ENCODE data around the gene PARD3. TPM values are rescaled to one million over a fixed set of nuclear protein-coding genes. Genes with fewer than 3 reads are reported as not detected.

Gene PARD3
- total RNA-seq, 1 donor from 2014 or later: 35.4 TPM

DNA sequence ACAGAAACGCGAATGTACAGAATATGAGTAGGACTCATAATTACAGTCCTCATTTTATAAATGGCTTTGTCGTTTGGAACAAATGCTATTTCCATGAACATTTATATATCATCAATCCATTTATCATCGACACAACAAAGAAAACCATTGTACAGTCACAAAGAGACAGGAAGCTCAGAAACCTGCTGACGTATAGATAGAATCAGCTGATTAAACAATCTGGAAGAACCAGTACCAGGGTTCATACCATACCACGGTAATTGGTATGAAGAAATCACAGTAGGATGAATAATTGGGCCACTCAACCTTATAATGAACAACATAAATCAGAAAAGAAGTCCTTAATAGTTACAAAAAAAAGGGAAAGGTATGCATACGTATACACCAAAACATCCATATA, 295.0 kb downstream of the PARD3 start:
- H3K4me1 ChIP-seq (ENCODE audit: insufficient read depth, low read length): peaks cover 16% of the 10 kb centered on the region
- H3K9ac ChIP-seq (ENCODE audit: low read length): no peak overlapping the region
- TF ChIP-seq, protein P1, sequence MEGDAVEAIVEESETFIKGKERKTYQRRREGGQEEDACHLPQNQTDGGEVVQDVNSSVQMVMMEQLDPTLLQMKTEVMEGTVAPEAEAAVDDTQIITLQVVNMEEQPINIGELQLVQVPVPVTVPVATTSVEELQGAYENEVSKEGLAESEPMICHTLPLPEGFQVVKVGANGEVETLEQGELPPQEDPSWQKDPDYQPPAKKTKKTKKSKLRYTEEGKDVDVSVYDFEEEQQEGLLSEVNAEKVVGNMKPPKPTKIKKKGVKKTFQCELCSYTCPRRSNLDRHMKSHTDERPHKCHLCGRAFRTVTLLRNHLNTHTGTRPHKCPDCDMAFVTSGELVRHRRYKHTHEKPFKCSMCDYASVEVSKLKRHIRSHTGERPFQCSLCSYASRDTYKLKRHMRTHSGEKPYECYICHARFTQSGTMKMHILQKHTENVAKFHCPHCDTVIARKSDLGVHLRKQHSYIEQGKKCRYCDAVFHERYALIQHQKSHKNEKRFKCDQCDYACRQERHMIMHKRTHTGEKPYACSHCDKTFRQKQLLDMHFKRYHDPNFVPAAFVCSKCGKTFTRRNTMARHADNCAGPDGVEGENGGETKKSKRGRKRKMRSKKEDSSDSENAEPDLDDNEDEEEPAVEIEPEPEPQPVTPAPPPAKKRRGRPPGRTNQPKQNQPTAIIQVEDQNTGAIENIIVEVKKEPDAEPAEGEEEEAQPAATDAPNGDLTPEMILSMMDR (IDR thresholded peaks at IDR 0.05; ENCODE audit: insufficient read depth, low read depth, low read length): no peak
- TF ChIP-seq EZH2 (IDR thresholded peaks at IDR 0.05; ENCODE audit: insufficient read depth, low read length): no peak
- FAIRE-seq: peak; percentile 81
- Mint-ChIP-seq H3K9me3 (ENCODE audit: unreplicated experiment) (peaks cover 2% of the 10 kb centered on the region), H3K4me3 (ENCODE audit: unreplicated experiment) (no peak overlapping the region), H3K36me3 (ENCODE audit: low read depth, unreplicated experiment) (no peaks in the 10 kb centered on the region), H3K27me3 (ENCODE audit: low read depth, unreplicated experiment) (no peaks in the 10 kb centered on the region), H3K4me1 (ENCODE audit: low read depth, unreplicated experiment) (peaks cover 10% of the 10 kb centered on the region), H3K27ac (ENCODE audit: unreplicated experiment) (no peak overlapping the region)
- no peak overlapping the region for H3K27ac ChIP-seq (ENCODE audit: low read depth, low read length)
- H3K36me3 ChIP-seq (ENCODE audit: insufficient read depth, low read length): no peaks in the 10 kb centered on the region
- no peaks in the 10 kb centered on the region for H3K27me3 ChIP-seq (ENCODE audit: insufficient read depth, low read length)
- DNase-seq (ENCODE audit: low read depth): peak; percentile 66
- H4K20me1 ChIP-seq (ENCODE audit: insufficient read depth, low read length): no peaks in the 10 kb centered on the region
- H3K4me3 ChIP-seq (ENCODE audit: insufficient read depth, low read depth, low read length): no peak overlapping the region
- peaks cover 11% of the 10 kb centered on the region for H3K79me2 ChIP-seq (ENCODE audit: insufficient read depth, low read length)
- H2AFZ ChIP-seq (ENCODE audit: low read depth, low read length): no peak overlapping the region
- H3K9me3 ChIP-seq (ENCODE audit: insufficient read depth, low read depth, low read length): no peaks in the 10 kb centered on the region
- no peak overlapping the region for H3K4me2 ChIP-seq (ENCODE audit: low read length)

DNA sequence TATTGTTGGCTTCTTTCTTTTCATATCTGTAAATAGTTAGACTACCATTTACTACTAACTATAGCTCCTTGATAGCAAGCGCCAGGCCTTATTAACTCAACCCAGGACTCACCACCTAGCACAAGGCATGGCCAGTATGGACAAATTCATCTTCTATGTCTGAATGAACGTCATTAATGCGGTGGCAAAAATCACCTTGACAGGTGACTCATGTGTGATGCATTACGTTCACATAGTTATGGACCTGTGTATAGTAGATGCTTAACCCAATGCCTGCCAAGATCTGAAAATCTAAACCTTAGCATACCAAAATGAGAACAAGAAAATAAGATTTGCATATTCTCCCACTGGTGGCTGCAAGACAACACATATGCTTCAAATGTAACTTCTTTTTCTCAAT, 300.8 kb downstream of the PARD3 start:
- no peaks in the 10 kb centered on the region for H3K27me3 ChIP-seq (ENCODE audit: insufficient read depth, low read length)
- no peaks in the 10 kb centered on the region for H3K79me2 ChIP-seq (ENCODE audit: insufficient read depth, low read length)
- H4K20me1 ChIP-seq (ENCODE audit: insufficient read depth, low read length): no peaks in the 10 kb centered on the region
- FAIRE-seq (no peak), DNase-seq (ENCODE audit: low read depth) (peak; percentile 64)
- no peaks in the 10 kb centered on the region for H3K9me3 Mint-ChIP-seq (ENCODE audit: unreplicated experiment)
- no peak overlapping the region for H3K9ac ChIP-seq (ENCODE audit: low read length)
- H3K4me3 Mint-ChIP-seq (ENCODE audit: unreplicated experiment): no peak overlapping the region
- H3K4me1 Mint-ChIP-seq (ENCODE audit: low read depth, unreplicated experiment): no peaks in the 10 kb centered on the region
- H3K27ac ChIP-seq (ENCODE audit: low read depth, low read length): no peak overlapping the region
- H3K36me3 Mint-ChIP-seq (ENCODE audit: low read depth, unreplicated experiment): no peaks in the 10 kb centered on the region
- no peaks in the 10 kb centered on the region for H3K4me1 ChIP-seq (ENCODE audit: insufficient read depth, low read length)
- no peak overlapping the region for H3K4me2 ChIP-seq (ENCODE audit: low read length)
- H2AFZ ChIP-seq (ENCODE audit: low read depth, low read length): no peak overlapping the region
- no peaks in the 10 kb centered on the region for H3K36me3 ChIP-seq (ENCODE audit: insufficient read depth, low read length)
- no peak overlapping the region for H3K27ac Mint-ChIP-seq (ENCODE audit: unreplicated experiment)
- H3K9me3 ChIP-seq (ENCODE audit: insufficient read depth, low read depth, low read length): no peaks in the 10 kb centered on the region
- TF ChIP-seq EZH2 (IDR thresholded peaks at IDR 0.05; ENCODE audit: insufficient read depth, low read length): no peak
- TF ChIP-seq, protein P1 (IDR thresholded peaks at IDR 0.05; ENCODE audit: insufficient read depth, low read depth, low read length): no peak
- no peak overlapping the region for H3K4me3 ChIP-seq (ENCODE audit: insufficient read depth, low read depth, low read length)
- H3K27me3 Mint-ChIP-seq (ENCODE audit: low read depth, unreplicated experiment): no peaks in the 10 kb centered on the region

DNA sequence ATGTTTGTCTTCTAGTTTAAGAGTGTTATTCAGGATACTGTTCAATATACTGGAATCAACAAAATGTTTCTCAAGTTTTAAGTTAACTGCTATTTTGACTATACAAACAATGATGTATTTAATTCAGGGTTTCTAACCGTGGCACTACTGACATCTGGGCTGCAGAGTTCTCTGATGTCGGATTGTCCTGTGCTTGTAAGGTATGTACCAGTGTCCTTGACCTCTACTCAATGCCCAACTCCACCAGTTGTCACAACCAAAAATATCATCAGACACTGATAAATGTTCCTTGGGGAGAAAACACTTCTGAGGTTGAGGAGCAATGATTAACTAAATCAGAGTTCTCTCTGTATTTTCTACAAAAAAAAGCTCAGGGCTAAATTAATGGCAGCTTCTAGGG, 301.5 kb downstream of the PARD3 start:
- no peaks in the 10 kb centered on the region for H3K9me3 Mint-ChIP-seq (ENCODE audit: unreplicated experiment)
- H3K27me3 ChIP-seq (ENCODE audit: insufficient read depth, low read length): no peaks in the 10 kb centered on the region
- peaks cover 3% of the 10 kb centered on the region for H3K79me2 ChIP-seq (ENCODE audit: insufficient read depth, low read length)
- no peak overlapping the region for H3K9ac ChIP-seq (ENCODE audit: low read length)
- FAIRE-seq: no peak
- no peak overlapping the region for H3K27ac ChIP-seq (ENCODE audit: low read depth, low read length)
- no peak overlapping the region for H2AFZ ChIP-seq (ENCODE audit: low read depth, low read length)
- no peaks in the 10 kb centered on the region for H3K36me3 Mint-ChIP-seq (ENCODE audit: low read depth, unreplicated experiment)
- no peaks in the 10 kb centered on the region for H3K27me3 Mint-ChIP-seq (ENCODE audit: low read depth, unreplicated experiment)
- H3K4me2 ChIP-seq (ENCODE audit: low read length): no peak overlapping the region
- DNase-seq (ENCODE audit: low read depth): no peak
- no peaks in the 10 kb centered on the region for H3K36me3 ChIP-seq (ENCODE audit: insufficient read depth, low read length)
- no peaks in the 10 kb centered on the region for H4K20me1 ChIP-seq (ENCODE audit: insufficient read depth, low read length)
- no peaks in the 10 kb centered on the region for H3K4me1 Mint-ChIP-seq (ENCODE audit: low read depth, unreplicated experiment)
- no peaks in the 10 kb centered on the region for H3K9me3 ChIP-seq (ENCODE audit: insufficient read depth, low read depth, low read length)
- no peak overlapping the region for H3K4me3 ChIP-seq (ENCODE audit: insufficient read depth, low read depth, low read length)
- TF ChIP-seq EZH2 (IDR thresholded peaks at IDR 0.05; ENCODE audit: insufficient read depth, low read length): no peak
- TF ChIP-seq, protein P1 (IDR thresholded peaks at IDR 0.05; ENCODE audit: insufficient read depth, low read depth, low read length): no peak
- H3K27ac Mint-ChIP-seq (ENCODE audit: unreplicated experiment): no peak overlapping the region
- no peak overlapping the region for H3K4me3 Mint-ChIP-seq (ENCODE audit: unreplicated experiment)
- H3K4me1 ChIP-seq (ENCODE audit: insufficient read depth, low read length): no peaks in the 10 kb centered on the region

Measured in astrocyte (in vitro differentiated cells and primary cell).